Activated T-cell treated with anti-CD3 and anti-CD28 coated beads, Interleukin-2, amount 50 U/mL, for 24 hours (primary cell): ENCODE measurements around the gene ZNF45.
"Not testable (repeated sequence)": the region's sequence is repeated elsewhere in the genome, so short reads cannot be mapped to it uniquely, and the experiment has no call there.

Source experiments
- DNase-seq: peaks from one replicate; pipeline ENCODE4 v3.0.0-alpha.2; 2020
- H3K27ac Mint-ChIP-seq: 2 replicates; pipeline ENCODE4 v1.8.0; 2020; ENCODE audit warnings: mild to moderate bottlenecking, mixed read lengths
- H3K27me3 Mint-ChIP-seq: 2 replicates; pipeline ENCODE4 v1.8.0; 2020; ENCODE audit warnings: mixed read lengths
- H3K36me3 Mint-ChIP-seq: 2 replicates; pipeline ENCODE4 v1.8.0; 2020; ENCODE audit warnings: low read depth, mixed read lengths
- H3K4me1 Mint-ChIP-seq: 2 replicates; pipeline ENCODE4 v1.8.0; 2020; ENCODE audit warnings: low read depth, mixed read lengths
- H3K4me3 Mint-ChIP-seq: 2 replicates; pipeline ENCODE4 v1.8.0; 2020; ENCODE audit warnings: mild to moderate bottlenecking, moderate library complexity, mixed read lengths
- H3K9me3 Mint-ChIP-seq: 2 replicates; pipeline ENCODE4 v1.8.0; 2020; ENCODE audit warnings: mixed read lengths

Gene ZNF45

DNA sequence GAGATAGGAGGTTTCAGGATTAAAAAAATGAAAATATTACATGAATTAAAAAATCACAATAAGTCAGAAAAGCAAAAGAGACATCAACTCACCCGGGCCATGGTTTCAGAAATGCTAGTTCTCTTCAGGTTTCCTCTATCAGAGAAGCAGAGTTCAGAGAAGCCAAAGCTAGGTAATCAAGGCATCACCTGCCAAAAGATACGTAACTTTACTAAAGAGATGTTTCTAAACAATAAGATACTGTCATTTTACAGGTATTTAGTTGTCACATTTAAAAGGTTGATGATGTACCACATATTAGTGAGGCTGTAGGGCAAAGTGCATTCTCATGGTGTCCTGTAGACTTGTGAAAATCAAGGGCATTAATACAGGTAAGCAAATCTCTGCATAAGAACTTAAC is 51.2 kb downstream of the ZNF45 start, which contains the start of gene ZNF404:
Gene ZNF404 (minus strand): TSS at position 101 of the 400 bp plus-strand sequence.
- Mint-ChIP-seq H3K4me1 (no peaks in the 10 kb centered on the region), H3K9me3 (peaks cover 70% of the 10 kb centered on the region), H3K36me3 (peaks cover 50% of the 10 kb centered on the region), H3K4me3 (no peak within 1 kb of the TSS), H3K27me3 (no peaks in the 10 kb centered on the region), H3K27ac (no peak within 1 kb of the TSS)
- DNase-seq = no peak

DNA sequence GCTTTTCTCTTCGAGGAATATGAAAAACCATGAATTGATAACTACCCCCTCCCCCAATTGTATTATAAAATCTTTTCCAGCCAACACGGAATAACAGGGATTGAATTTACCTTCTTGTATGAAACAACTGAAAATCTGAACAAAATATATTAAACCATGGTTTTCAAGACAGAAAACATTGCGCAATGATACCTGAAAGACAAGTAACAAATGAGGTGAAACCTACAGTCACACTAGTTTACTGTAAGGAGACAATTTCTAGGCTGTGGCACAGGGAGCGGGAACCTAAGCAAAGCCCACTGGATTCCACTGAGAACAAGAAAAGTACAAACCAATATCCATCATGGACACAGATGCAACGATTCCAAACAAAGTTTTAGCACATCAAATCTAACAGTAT is 54.6 kb downstream of the ZNF45 start:
- Mint-ChIP-seq H3K4me3 (no peak overlapping the region), H3K9me3 (peaks cover 64% of the 10 kb centered on the region), H3K27me3 (no peaks in the 10 kb centered on the region), H3K27ac (no peak overlapping the region), H3K36me3 (peaks cover 67% of the 10 kb centered on the region), H3K4me1 (no peaks in the 10 kb centered on the region)
- DNase-seq = no peak

DNA sequence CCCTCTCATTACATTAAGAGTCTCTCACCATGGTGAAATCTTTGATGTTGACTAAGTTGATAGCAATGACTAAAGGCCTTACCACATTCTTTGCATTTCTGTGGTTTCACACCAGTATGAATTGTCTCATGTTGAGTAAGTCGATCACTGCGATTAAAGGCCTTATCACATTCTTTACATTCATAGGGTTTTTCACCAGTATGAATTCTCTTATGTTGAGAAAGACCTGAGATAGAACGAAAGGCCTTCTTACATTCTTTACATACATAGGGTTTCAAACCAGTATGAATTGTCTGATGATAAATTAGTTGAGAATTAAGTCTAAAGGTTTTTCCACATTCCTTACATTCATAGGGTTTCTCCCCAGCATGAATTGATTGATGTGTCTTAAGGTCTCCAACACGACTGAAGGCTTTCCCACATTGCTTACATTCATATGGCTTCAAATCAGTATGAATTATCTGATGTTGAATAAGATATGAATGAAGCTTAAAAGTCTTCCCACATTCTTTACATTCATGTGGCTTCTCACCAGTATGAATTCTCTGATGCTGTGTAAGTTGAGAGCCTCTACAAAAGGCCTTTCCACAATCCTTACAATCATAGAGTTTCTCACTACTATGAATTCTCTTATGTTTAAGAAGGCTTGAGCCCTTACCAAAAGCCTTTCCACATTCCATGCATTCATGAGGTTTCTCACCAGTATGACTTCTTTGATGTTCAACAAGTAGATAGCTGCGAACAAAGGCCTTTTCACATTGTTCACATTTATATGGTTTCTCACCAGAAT is 62.3 kb downstream of the ZNF45 start:
- Mint-ChIP-seq H3K36me3 (peaks cover 60% of the 10 kb centered on the region), H3K27ac (no peak overlapping the region), H3K9me3 (peaks cover 57% of the 10 kb centered on the region), H3K4me3 (no peak overlapping the region), H3K27me3 (no peaks in the 10 kb centered on the region), H3K4me1 (no peaks in the 10 kb centered on the region)
- DNase-seq = no peak

DNA sequence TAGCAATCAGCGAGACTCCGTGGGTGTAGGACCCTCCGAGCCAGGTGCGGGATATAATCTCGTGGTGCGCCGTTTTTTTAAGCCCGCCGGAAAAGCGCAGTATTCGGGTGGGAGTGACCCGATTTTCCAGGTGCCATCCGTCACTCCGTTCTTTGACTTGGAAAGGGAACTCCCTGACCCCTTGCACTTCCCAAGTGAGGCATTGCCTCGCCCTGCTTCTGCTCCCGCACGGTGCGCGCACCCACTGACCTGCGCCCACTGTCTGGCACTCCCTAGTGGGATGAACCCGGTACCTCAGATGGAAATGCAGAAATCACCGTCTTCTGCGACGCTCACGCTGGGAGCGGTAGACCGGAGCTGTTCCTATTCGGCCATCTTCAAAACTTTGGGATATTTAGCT is 68.2 kb downstream of the ZNF45 start:
- Mint-ChIP-seq H3K36me3 (peaks cover 29% of the 10 kb centered on the region), H3K9me3 (peaks cover 38% of the 10 kb centered on the region)
- H3K4me3 Mint-ChIP-seq, H3K4me1 Mint-ChIP-seq, H3K27me3 Mint-ChIP-seq, DNase-seq, H3K27ac Mint-ChIP-seq: not testable (repeated sequence)
